GM18858 (cell line): ENCODE measurements around the gene CFAP221.

ENCODE experiments used
- ATAC-seq: cut with Tn5 transposase; IDR thresholded peaks from one replicate; pipeline ENCODE4 v1.9.1; 2021; ENCODE audit not compliant: unreplicated experiment

CFAP221 gene

GRCh38 chr2:119696005-119696404 is 151.8 kb downstream of the CFAP221 start:
- ATAC-seq: no peak

GRCh38 chr2:119696494-119697030 is 152.3 kb downstream of the CFAP221 start:
- no peak for ATAC-seq

GRCh38 chr2:119697290-119698020 is 153.2 kb downstream of the CFAP221 start:
- peak; percentile 93 for ATAC-seq

- no peak for ATAC-seq
Observed at GRCh38 chr2:119698246-119698645, 154.0 kb downstream of the CFAP221 start.

- no peak for ATAC-seq
Observed at GRCh38 chr2:119699016-119699606, 154.9 kb downstream of the CFAP221 start.

GRCh38 chr2:119700866-119701265 is 156.6 kb downstream of the CFAP221 start:
- no peak for ATAC-seq

GRCh38 chr2:119701352-119701751 is 157.1 kb downstream of the CFAP221 start:
- ATAC-seq: no peak

- no peak for ATAC-seq
Observed at GRCh38 chr2:119702203-119702917, 158.1 kb downstream of the CFAP221 start.

GRCh38 chr2:119702918-119703401 is 158.7 kb downstream of the CFAP221 start:
- ATAC-seq: peak; percentile 70

GRCh38 chr2:119703526-119703925 is 159.3 kb downstream of the CFAP221 start:
- no peak for ATAC-seq

GRCh38 chr2:119704670-119705120 is 160.4 kb downstream of the CFAP221 start:
- no peak for ATAC-seq

GRCh38 chr2:119706221-119706620 is 162.0 kb downstream of the CFAP221 start:
- no peak for ATAC-seq
